Fibroblast of mammary gland (primary cell): ENCODE results near the gene BMPER.
A peak's percentile ranks its signal among the peaks of the same experiment; 100 is the strongest.

Experiments used
- DNase-seq: peaks from one replicate; pipeline ENCODE4 v3.0.0-alpha.2; 2010; ENCODE audit warnings: low read depth
- H3K4me3 ChIP-seq: 2 replicates; pipeline ENCODE4 v1.5.1; 2011; ENCODE audit warnings: low read depth, mild to moderate bottlenecking, low read length, moderate library complexity; ENCODE audit not compliant: control insufficient read depth
- CTCF ChIP-seq: conservative IDR thresholded peaks from 2 replicates; pipeline ENCODE4 v1.5.1; 2011; ENCODE audit warnings: low read depth, low read length, inconsistent platforms; ENCODE audit not compliant: control insufficient read depth, insufficient read depth

Gene BMPER

GRCh38 chr7:33888166-33888565, 17.2 kb upstream of the BMPER start:
- no peak overlapping the region for H3K4me3 ChIP-seq
- no peak for TF ChIP-seq CTCF
- no peak for DNase-seq

DNA sequence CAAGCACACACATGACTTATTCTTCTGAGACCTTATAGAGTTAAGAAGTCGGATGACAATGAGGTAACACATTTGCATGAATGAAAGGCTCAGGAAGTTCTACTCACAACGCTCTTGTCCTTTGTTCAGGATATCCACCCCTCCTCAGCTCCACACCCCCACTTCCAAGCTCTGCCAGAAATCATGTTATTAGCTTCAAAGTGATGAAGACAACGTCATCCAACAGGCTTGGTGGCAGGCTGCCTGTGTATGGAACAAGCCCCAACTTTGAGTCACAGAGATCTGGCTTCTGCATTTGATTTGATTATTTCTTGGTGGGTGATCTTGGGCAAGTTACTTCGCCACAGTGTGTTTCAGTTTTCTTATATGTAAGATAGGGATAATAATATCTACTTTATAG, 12.4 kb upstream of the BMPER start:
- no peak overlapping the region for H3K4me3 ChIP-seq
- no peak for TF ChIP-seq CTCF
- peak; percentile 75 for DNase-seq

- no peak overlapping the region for H3K4me3 ChIP-seq
- TF ChIP-seq CTCF = no peak
- no peak for DNase-seq
These were observed 12.0 kb upstream of the BMPER start for GRCh38 chr7:33893377-33893776.

DNA sequence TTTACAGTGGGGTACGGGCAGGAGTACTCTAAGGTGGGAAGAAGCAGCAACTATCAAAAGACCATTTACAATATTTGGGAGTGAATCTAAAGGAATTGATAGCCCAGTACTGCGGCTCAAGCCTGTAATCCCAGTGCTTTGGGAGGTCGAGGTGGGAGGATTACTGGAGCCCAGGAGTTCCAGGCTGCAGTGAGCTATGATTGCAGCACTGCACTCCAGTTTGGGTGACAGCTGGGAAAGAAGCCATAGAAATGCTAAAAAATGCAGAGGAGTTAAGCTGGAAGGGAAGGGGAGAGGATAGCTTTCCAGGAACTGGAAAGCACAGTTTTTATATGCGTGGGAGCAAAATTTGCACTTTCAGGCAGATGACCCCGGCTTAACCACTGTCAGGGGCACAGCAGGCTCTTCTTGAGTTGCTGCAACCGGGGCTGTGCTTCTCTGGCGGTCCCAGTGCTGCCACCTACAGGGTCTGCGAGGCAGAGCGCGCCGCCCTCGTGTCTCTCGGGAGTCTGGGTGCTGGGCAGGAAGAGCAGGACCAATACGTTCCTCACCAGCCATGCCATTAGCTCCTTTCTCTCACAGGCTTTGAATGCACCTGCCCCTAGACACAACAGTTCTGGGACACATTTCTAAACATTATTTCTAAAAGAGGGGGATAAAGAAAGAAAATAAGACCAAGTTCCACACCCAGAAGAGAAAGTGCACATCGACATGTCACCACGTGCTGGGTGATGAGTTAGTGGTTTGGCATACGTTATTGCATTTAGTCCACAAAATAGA, 10.1 kb upstream of the BMPER start:
- peak; percentile 82 for DNase-seq

GRCh38 chr7:33900501-33900900, 4.8 kb upstream of the BMPER start:
- no peak overlapping the region for H3K4me3 ChIP-seq
- no peak for TF ChIP-seq CTCF
- DNase-seq = peak; percentile 42

More for the DNA sequence above, 10.1 kb upstream of the BMPER start:
- TF ChIP-seq CTCF = peak; percentile 84
- no peak overlapping the region for H3K4me3 ChIP-seq

DNA sequence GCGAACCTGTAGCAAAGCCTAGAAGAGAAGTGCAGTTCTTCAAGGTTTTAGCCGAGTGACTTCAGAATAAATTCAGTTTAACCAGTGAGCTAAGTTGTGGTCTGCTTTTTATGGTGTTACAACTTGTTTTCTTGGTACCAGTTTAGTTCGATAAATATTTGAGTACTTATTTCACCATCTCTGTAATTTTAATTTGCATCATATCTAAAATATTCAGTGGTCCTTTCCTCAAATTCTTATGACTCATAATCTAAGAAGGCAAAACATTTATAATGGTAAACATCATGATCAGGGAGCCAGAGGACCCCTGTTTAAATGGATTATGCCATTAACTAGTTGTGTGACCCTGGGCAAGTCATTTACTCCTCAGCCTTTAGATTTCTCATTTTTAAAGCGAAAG, 4.1 kb upstream of the BMPER start:
- no peak for DNase-seq
- TF ChIP-seq CTCF = no peak
- H3K4me3 ChIP-seq = no peak overlapping the region
